Stimulated activated CD8-positive, alpha-beta memory T cell treated with anti-CD3 and anti-CD28 coated beads, Interleukin-4, amount 100 ng/mL, for 1 hour (primary cell): ENCODE results near the gene ZNF773.

Experiments
- DNase-seq, 2 donors: peaks; one replicate each; pipeline ENCODE4 v3.0.0-alpha.2; 2020; ENCODE audit warnings: low read depth in 2 of 2, low spot score in 1 of 2

Gene ZNF773

DNA sequence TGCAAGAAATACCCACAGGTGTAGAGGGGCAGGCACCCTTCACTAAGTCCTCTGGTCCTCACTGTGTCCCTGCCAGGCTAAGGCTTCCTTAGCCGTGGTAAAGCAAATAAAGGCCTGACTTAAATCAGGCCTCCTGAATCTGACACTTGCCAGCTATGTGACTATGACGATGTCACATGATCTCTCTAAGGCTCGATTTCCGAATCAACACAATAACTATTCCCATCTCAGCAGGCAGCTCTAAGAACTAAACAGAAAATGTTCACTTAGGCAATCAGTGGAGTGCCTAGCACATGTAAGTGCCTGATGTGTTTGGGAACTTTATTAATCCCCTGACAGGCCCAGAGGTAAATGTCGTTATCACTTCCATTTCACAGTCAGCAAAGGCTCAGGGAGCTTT is 57.9 kb downstream of the ZNF773 start:
- DNase-seq: no peak
